ENCODE measurements around the gene RIN1. TPM values are rescaled to one million over a fixed set of nuclear protein-coding genes. Genes with fewer than 3 reads are reported as not detected.

RIN1 gene
- total and polyA plus RNA-seq, 2 of the 13 experiments (the other 11 are each of a cell fraction or from before 2014, with no cell fraction given): 2.4 to 4.1 TPM

GRCh38 chr11:66312549-66313320 lies 23.5 kb downstream of the RIN1 start (continued):
- TF ChIP-seq NCOA2 (CRISPR knock-in tag; IDR thresholded peaks at IDR 0.05) (0 out of 2 replicates have a peak, but pooled peaks have one; percentile 16), MYC (CRISPR knock-in tag; IDR thresholded peaks at IDR 0.05; ENCODE audit: borderline replicate concordance) (peak; percentile 59; the same call in 1 of the 2 replicates), SRY (CRISPR knock-in tag; IDR thresholded peaks at IDR 0.05) (no peak; the same call in 1 of the 2 replicates), ZNF33A (CRISPR knock-in tag; IDR thresholded peaks at IDR 0.05; ENCODE audit: borderline replicate concordance) (no peak), E2F1 (CRISPR knock-in tag; IDR thresholded peaks at IDR 0.05) (peak; percentile 48; the same call in 1 of the 2 replicates), ZNF275 (CRISPR knock-in tag; IDR thresholded peaks at IDR 0.05; ENCODE audit: borderline replicate concordance) (no peak), MAX (IDR thresholded peaks at IDR 0.05) (peak; percentile 71), SNAPC4 (CRISPR knock-in tag; IDR thresholded peaks at IDR 0.05) (peak; percentile 44; the same call in 1 of the 2 replicates), MXD1 (CRISPR knock-in tag; IDR thresholded peaks at IDR 0.05) (peak; percentile 72; the same call in 1 of the 2 replicates), PHF8 (CRISPR knock-in tag; IDR thresholded peaks at IDR 0.05) (peak; percentile 73), SPEN (CRISPR knock-in tag; IDR thresholded peaks at IDR 0.05; ENCODE audit: low read depth) (peak; percentile 23; the same call in 1 of the 2 replicates), ZBTB26 (CRISPR knock-in tag; IDR thresholded peaks at IDR 0.05; ENCODE audit: borderline replicate concordance) (no peak; the same call in 1 of the 2 replicates), MXI1 (IDR thresholded peaks at IDR 0.05; ENCODE audit: borderline replicate concordance, low read depth, low read length) (peak; percentile 61; the same call in 1 of the 3 replicates), ZNF691 (CRISPR knock-in tag; IDR thresholded peaks at IDR 0.05; ENCODE audit: borderline replicate concordance, low read depth) (peak; percentile 18; the same call in 1 of the 2 replicates), ETV6 (CRISPR knock-in tag; conservative IDR thresholded peaks at IDR 0.05) (no peak)

Data from HepG2 (cell line).